OCI-LY7 (cell line): Measurements from ENCODE around the gene SLC2A4.

Experiments
- EZH2phosphoT487 ChIP-seq: fragments of 200-600 bp; sonication (generic); IDR thresholded peaks from 2 replicates; pipeline ENCODE4 v1.6.1; 2018; ENCODE audit warnings: low read depth, borderline replicate concordance, mild to moderate bottlenecking, mixed run types, antibody characterized with exemption, low read length, moderate library complexity, mixed read lengths
- TF ChIP-seq, protein P1 (sequence below): fragments of 200-600 bp; sonication (generic); conservative IDR thresholded peaks from 2 replicates; pipeline ENCODE4 v1.5.1; 2014; ENCODE audit warnings: mild to moderate bottlenecking, antibody characterized with exemption, low read length, moderate library complexity, mixed read lengths

GRCh38 chr17:7253082-7253481 is 28.4 kb upstream of the SLC2A4 start:
- TF ChIP-seq EZH2phosphoT487 = no peak
- TF ChIP-seq, protein P1, sequence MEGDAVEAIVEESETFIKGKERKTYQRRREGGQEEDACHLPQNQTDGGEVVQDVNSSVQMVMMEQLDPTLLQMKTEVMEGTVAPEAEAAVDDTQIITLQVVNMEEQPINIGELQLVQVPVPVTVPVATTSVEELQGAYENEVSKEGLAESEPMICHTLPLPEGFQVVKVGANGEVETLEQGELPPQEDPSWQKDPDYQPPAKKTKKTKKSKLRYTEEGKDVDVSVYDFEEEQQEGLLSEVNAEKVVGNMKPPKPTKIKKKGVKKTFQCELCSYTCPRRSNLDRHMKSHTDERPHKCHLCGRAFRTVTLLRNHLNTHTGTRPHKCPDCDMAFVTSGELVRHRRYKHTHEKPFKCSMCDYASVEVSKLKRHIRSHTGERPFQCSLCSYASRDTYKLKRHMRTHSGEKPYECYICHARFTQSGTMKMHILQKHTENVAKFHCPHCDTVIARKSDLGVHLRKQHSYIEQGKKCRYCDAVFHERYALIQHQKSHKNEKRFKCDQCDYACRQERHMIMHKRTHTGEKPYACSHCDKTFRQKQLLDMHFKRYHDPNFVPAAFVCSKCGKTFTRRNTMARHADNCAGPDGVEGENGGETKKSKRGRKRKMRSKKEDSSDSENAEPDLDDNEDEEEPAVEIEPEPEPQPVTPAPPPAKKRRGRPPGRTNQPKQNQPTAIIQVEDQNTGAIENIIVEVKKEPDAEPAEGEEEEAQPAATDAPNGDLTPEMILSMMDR = no peak
